ENCODE measurements around the gene FANK1.

DNA sequence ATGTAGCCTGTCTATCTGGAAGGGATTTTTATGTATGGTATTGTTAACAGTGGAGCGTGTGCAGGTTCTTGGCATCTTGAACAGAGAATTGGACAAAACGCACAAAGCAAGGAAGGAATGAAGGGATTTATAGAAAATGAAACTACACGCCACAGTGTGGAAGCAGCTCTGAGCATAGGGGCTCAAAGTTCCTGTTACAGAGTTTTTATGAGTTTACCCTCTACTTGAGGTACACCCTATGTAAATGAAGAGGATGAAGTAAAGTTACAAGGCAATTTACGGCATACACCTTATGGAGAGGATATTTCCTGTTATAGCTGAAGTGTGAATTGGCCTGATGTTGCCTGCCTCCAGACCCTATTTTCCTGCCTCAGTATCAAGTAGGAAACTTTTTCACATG, 33.3 kb downstream of the FANK1 start:
- no peak for TF ChIP-seq EZH2 (IDR thresholded peaks at IDR 0.05; ENCODE audit: borderline replicate concordance, insufficient read depth, low read depth, low read length, poor library complexity, severe bottlenecking)
- TF ChIP-seq, protein P1, sequence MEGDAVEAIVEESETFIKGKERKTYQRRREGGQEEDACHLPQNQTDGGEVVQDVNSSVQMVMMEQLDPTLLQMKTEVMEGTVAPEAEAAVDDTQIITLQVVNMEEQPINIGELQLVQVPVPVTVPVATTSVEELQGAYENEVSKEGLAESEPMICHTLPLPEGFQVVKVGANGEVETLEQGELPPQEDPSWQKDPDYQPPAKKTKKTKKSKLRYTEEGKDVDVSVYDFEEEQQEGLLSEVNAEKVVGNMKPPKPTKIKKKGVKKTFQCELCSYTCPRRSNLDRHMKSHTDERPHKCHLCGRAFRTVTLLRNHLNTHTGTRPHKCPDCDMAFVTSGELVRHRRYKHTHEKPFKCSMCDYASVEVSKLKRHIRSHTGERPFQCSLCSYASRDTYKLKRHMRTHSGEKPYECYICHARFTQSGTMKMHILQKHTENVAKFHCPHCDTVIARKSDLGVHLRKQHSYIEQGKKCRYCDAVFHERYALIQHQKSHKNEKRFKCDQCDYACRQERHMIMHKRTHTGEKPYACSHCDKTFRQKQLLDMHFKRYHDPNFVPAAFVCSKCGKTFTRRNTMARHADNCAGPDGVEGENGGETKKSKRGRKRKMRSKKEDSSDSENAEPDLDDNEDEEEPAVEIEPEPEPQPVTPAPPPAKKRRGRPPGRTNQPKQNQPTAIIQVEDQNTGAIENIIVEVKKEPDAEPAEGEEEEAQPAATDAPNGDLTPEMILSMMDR (IDR thresholded peaks at IDR 0.05) = no peak
